T-helper 9 cell (primary cell): Measurements from ENCODE around the gene KLF16.
A peak's percentile ranks its signal among the peaks of the same experiment; 100 is the strongest.

Experiments used
- DNase-seq: peaks from one replicate; pipeline ENCODE4 v3.0.0-alpha.2; 2020

Gene KLF16

DNA sequence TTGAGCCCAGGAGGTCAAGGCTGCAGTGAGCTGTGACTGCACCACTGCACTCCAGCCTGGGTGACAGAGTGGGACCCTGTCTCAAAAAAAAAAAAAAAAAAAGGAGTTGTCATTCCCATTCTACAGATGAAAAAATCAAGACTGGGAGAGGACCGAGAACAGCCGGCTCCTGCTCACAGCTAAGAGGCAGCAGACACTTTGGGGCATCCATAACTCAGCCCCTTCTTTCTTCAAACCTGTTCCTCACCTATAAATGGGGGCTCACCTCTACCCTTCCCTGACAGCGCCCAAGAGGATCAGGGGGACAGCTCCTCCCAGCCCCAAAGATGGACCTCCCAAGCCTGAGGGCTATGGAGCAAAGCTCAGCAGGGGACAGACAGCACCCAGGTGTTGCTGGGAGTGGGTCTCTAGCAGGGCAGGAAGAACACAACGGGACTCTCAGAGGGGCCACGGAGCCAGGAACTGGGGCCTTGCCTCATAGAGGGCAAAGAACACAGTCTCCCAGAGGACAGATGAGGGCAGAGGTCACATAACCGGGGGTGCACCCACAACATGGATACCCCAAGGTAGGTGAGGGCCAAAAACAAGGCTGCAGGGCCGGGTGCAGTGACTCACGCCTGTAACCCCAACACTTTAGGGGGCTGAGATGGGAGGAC is 3.4 kb upstream of the KLF16 start:
- no peak for DNase-seq

DNA sequence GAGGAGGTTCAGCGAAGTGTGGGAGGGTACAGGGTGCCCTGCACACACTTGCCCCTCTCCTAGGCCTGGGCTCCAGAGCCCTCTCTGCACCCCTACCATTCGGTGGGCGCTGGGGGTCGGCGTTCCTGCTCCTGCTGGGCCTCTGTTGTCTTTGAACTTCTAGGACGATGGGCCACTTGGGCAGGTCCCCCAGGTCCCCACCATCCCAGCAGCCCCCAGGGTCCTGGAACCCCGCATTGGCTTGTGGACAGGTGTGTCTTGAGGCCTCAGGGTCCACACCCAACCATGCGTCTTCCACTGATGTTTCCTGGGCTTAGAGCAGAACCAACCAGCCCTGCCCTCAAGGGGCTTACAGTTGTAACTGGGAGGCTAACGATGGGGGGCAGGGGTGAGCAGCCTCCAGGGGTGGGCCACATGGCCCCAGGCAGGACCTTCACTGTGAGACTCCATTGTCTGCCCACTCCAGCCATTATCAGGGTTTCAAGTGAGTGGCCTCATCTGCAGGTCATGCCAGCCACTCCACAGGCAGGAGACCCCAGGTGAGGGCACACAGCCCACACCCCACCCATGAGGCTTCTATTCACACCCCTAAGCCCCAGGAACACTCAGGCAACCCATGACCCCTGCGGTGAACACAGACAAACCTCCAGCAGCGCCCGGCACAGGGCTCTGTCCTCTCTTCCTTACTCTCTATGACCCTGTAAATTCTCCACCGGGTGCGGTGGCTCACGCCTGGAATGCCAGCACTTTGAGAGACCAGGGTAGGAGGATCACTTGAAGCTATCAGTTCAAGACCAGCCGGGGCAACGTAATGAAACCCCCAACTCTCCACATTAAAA is 2.0 kb upstream of the KLF16 start:
- DNase-seq, result no peak

DNA sequence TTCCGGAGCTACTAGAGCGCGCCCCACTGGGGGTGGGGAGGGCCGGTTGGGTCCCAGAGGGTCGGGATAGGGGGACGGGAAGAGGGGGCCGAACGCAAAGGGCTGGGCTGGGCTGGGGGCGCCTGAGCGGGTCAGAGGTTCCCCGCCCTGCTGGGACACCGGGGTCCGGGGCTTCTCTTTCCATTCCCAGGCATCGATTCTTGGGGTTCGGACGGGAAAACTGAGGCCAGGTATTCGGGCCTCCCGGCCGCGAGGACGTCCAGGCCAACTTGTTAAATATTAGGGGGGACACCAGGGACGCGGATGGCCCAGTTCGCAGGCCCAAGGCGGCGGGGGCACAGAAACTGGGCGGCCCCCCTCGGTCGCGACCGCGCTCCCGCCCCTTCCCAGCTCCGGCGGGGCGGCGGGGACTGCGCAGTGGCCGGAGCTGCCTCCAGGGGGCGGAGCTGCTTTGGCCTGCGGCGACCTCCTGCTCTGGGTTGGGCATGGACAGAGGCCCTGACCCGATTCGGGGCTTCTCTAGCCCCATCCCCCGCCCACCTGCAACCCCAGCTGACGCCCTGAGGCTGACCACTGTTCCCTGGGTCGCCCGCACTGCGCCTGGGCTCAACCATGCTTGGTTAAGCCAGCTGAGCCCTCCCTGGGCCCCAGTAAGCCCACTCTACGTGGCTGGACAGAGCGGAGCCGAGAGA is 1.2 kb upstream of the KLF16 start:
- DNase-seq, result no peak

DNA sequence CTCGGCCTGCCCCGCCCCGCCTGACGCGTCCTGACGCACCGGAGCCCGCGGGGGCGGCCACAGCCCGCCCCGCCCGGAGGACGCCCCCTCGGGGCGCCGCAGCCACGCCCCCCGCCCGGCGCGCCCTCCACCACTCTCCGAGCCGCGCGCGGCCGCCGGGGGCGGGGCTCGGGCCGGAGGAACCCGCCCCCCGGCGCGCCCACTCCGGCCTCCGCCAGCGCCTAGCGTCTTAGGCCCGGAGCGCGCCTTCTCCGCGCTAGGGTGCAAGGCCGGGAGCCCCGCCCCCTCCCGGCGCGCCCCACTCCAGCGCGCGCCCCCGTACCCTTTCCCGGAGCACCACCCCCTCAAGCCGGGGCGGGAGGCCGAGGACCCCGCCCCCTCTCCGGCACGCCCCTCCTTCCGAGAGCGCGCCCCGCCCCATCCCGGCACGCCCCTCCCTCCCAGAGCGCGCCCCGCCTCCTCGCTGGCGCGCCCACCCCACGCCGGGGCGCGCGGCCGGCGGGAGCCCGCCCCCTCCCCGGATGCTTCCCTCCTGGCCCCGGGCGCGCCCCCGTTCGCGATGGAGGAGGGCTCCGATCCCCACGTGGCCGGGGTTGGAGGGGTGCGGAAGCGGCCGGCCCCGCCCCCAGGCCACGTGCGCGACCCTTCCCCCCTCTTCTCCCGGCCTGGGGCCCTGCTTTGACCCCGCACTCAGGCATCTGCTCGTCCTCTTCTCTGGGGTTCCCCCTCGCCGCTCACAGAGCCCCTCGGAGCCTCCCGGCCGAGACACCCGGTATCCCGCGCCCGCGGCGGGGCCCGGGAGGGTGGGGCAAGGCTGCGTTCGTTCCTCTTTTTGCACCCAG is 480 bp upstream of the KLF16 start:
- peak; percentile 89 for DNase-seq

DNA sequence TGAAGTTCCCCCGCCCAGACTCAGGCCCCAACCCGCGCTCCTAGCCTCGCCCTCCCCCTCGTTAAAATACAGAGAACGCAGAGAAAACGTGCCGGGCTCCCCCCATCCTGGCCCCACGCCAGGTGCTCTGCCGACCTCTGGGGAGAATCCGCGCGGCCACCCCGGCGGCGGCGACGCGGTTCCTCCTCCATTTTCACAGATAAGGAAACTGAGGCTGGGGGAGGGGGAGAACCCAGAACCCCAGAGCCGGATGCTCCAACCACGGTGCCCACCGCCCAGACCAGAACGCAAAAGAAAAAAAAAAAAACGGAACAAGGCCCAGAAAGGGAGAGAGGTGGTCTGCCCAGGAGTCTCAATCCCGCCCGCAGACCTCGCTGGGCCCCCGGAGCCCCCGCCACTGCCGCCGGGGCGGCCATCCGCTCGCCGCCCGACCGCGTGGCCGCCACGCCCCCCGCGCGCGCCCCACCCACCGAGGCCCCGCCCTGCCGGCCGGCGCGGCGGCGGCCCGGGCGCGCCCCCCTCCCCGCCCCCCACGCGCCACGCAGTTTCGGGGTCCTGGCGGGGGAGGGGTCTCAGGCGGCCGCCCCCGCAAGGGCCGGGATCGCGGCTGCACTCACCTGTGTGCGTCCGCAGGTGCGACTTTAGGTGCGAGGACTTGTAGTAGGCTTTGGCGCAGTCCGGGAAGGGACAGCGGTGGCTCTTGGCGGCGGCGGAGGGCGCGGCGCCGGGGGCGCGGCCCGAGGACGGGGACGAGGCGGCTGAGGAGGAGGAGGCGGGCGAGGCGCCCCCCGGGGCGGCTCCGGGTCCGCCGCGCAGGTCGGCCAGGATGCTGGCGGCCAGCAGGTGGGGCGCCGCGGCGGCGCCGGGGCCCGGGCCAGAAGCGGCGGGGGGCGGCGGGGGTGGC is 703 bp downstream of the KLF16 start:
- DNase-seq, result peak; percentile 63

DNA sequence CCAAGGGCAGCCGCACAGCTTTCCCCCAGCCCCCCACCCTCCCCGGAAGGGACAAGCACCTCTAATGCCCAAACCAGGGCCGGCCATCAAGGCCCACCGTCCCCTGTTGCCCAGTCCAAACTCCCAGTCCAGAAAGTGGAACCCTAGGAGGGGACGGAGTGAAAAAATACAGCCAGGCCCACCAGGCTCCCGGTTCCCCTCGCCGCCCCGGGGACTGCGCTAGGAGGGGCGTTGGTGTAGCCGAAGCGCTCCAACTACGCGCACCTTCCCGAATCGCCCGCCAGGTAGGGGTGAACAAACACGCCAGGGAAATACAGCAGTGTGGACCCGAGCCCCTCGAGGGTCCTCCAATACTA is 1.3 kb downstream of the KLF16 start:
- no peak for DNase-seq

DNA sequence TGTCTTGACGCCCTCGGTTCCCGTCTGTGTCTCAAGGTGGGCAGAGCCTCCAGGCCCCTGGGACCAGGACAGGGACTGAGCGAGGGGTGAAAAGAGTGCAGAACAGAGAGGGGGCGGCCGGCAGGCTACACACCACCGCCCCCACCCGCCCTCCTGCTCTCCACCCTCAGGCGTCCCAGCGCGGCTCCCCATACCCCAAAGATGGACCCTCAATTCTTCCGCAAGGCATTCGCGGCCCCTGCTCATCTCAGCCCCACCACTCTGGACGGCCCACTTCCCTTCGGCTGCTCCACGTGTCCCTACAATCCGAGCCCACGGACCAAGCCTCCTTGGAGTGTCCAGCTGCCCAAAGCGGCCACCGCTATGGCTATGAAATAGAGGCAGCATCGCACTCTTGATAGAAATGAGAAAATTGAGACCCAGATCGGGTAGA is 1.8 kb downstream of the KLF16 start:
- no peak for DNase-seq

DNA sequence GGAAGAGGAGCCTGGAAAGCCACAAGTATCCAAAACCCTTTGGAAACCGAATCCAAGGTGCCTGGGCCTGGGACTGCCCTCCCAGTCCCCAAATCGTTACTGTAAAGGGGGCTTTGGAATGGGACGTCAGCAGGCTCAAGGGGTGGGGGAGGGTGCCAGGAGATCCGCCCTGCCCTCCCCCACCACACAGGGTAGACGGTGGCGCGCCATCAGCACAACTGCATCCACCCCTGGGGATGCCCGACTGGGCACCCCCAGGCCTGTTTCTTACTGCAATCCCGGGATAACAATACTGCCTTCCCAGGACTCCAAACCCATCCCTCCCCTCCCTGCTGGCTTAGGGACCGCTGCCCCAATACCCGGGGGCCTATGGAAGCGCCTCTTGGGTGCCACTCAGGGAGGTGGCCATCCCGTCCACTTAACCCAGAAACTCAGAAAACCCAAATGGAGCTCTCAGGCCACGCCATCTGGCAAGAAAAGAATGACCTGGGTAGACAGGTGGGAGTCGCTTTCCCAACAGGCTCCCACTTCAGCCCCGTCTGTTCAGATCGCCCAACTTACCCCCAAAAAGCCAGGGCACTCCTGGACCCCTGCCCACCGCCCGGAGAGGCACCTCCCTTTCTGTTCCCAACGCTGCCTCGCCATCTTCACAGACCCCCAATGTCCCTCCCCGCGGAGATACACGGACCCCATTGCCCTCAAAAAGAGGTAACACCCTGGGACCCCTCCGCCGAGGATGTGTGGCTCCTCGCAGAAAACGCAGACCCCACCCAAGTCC is 2.4 kb downstream of the KLF16 start:
- DNase-seq, result no peak

DNA sequence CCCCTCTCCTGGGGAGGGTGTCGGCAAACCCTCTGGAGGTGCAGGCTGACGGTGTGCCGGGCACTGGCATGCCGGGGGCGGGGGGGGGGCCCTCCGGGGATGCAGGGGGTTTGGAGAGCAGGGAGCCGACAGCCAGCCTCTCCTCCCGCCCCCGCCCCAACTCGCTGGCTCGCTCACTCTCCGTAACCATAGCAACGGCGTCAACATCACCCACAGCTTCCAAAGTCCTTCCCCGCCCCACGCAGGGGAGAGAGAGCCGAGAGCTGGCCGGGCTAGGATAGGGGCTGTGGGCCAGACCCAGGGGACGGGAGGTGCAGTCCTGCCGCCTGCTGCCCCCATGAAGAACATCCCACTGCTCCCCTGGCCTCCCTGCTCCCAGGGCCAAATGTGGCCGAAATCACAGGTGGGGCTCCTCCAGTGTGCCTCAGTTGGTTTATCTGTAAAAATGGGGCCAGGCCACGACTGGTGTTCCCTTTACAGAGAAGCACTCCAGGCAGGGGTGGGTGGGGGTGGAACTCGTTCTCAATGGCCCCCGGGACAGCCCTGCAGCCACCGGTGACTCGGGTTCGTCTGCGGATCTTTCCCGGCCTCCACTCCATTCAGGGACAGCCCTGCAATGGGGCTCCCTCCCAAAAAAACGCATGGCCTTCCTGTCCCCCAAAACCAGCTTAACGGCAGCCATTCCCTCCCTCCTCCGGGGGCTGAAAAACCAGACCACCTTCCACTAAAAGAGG is 3.2 kb downstream of the KLF16 start:
- peak; percentile 64 for DNase-seq

DNA sequence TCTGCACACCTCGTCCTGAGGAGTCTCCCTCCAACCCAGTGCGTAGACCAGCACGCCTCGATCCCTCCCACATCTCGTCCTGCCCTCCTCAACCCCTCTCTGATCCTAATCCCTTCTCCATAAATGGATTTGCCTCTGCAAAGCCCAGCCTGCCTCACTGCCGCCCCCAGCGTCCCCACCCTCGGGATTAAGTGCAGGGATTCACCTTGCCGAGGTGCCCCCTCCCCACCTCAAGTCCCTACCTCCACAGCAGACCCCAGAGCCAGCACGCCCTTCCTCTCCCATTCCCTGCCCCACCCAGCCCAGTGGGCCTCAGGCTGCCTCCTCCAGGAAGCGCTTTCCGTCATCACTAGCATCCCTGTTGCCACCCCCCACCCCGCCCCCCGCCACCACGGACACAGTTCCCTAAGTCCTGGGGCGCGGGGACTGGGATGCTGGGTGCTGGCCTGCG is 4.0 kb downstream of the KLF16 start:
- DNase-seq, result no peak

DNA sequence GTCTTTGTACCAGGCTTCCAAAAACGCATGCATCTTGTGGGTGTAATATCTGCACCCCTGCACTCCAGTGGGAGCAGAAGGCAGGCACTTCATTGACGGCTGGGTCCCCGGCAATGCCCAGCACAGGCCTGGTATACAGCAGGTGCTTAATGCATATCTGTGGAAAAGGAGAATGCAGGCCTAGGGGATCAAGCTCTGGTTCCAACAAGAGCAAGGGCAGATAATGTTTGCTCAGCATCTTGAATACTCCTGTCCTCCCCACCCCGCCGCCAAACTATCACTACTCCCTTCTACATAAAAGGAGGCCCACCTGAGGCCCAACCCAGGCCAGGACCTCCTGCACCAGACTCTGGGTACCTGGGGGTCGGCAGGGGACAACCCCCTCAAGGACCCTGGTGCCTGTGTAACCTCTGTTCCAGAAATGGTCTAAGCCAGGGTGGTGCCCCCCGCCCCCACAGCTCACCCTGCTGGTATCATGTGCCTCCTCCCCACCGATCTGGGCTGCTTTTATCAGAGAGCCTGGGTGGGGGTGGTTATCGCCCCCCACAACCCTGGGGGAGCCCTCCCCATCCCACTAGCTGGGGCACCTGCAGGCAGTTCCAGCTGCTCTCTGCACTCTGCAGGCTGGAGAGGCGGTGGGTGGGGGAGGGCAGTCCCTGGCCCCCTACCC is 4.8 kb downstream of the KLF16 start:
- no peak for DNase-seq

DNA sequence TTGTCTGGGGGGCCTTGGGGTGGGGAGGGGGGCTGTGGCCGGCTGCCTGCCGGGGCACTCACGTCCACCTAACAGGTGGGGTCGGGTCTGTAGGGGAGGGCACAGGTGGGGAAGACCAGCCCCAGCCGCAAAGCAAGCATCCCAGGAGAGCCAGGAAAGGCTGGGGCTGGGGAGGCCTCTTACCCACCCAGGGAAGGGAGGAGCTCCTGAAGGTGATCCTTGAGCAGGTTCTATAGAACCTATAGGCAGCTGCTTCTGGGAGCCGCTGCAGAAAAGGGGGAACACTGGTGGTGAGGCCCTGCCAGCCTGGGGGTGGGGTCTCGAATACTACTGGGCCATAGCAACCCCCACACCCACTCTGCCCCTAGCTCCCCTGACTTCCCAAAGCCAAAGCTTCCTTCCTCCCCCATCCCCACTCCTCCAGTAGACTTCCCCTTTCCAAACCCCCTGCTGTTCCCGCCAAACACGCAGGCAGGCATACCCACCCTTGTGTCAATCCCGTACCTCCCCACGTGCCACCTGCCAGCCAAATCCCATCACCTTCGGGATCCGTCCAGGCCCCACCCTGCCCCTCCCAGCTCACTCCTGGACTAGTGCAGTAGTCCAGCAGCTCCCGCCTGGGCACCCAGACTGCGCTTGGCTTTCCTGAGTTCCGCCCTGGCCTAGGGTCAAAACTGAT is 5.6 kb downstream of the KLF16 start:
- no peak for DNase-seq

DNA sequence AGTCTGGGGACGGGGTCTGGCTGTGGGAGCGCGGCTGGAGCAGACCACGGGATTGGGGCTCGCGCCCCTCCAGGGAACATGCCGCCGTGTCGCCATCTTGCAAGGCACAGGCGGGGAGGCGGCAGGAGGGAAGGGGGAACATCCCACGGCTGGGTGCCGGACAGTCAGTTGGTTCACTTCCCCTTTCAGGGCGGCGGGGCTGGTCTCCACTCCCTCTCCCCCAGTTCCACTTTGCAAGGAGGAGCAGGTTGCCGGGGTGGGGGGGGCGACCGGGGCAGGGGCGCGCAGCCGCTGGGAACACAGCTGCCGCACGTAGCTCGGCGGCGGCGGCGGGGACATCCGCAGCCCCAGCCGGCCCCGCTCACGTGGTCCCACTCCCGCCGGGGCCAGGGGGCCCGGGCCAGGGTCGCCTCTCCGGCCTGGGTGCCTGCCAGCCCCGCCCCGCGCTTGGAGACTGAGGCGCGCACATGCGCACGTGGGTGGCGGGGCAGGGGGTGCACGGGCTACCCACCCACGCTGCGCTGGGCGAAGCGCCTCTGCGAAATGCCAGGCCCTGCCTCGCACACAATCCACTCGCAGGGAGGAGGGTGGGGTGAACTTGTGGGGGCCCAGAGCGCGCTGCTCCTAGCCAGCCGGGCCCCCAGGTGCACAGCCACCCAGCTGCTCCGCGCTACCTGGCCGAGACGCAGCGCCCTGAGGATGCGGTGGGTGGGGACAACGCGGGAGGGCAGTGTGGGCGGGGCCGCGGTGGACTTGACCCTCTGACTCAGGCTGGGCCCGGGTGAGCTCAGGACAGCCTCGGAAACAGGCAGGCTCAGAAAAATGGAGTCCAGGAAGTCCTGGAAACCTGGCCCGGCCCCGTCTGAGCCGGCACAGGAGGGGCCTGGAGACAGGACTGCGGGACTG is 6.4 kb downstream of the KLF16 start:
- no peak for DNase-seq

DNA sequence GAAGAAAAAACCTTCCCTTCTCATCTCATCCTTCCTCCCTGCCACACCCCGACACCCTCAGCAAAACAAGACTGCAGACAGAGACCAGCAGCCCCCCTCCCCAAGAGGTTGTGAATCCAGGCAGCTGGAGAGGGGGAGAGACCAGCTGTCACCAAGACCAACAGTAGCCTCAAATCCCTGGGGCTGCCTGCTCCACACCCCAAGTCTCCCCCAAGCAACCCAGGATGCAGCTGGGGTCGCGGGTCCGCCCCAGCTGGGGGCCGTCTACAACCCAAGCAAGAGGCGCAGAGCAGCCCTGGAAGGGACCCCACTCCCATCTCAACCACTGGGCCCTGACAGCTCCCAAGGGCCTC is 7.1 kb downstream of the KLF16 start:
- no peak for DNase-seq

DNA sequence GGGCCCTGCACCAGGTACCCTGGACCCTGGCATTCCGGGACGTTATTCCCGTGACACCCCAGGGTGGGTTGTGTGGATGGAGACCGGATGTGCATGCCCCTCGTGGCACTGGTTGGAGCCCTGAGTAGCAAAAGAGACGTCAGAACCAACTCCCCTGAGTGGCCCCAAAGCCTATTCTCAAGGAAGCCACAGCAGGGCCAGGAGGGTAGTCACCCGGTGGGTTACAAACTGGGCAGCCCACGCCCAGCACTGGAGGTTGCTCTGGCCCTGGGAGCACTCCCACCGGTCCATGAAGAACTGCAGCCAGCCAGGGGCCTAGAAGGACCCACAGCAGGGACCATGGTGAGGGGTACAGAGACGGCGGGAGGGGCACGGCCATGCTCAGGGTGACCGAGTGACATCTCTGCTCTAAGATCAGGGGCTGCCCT is 7.5 kb downstream of the KLF16 start:
- DNase-seq, result no peak

DNA sequence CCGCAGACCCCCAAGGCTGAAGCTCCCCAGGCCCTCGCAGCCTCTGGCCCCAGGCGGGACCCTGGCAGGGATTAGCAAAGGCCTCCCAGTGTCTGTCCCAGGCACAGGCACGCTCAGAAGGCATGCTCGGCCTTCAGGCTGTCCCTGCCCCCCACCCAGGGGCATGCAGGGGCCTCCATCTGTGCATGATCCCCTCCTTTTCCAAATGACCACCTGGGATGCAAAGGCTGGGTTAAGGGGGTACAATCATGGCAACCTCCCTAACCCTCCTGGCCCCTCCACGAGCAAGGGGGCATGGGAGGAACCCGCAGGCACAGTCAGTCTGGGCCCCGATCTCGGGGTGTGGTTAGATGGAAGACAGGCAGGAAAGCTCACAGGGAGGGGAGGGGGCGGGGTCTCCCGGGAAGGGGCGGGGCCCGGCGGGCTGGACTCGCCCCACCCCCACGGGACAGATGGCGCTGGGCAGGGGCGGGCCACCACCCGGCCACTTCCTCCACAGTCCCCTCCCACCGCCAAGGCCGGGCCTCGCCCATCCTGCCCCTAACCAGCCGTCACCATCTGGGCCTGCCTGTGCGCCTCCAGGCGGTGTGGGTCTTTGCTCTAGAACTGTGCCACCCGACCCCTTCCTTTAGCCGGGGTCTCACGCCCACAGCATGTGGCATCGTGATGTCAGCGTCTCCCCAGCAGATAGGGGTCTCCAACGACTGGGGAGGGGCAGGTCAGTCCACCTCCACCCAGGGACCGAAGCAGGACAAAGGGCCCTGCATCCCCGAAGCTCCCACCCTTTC is 8.1 kb downstream of the KLF16 start:
- peak; percentile 68 for DNase-seq

DNA sequence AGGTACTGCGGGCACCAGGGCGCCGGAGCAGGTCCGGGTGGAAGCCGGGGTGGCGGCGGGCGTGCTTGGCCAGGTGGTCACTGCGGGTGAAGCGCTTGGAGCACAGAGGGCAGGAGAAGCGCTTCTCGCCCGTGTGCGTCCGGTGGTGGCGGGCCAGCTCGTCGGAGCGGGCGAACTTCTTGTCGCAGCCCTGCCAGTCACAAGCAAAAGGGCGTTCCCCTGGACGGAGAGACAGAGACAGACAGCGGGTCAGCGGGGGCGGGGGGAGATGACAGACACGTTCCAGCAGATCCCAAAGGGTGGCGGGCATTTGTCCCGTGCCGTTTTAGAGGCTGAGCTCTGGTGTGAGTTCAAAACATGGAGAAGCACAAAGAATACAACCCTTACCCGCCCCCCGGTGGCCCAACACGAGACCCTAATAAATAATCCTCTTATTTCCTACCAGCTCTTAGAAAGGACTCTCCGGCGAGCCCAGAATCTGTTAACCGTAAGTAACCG is 8.8 kb downstream of the KLF16 start:
- DNase-seq, result no peak
